Measurements from ENCODE around the gene LPP.

GRCh38 chr3:188684276-188684675 is 530.3 kb downstream of the LPP start:
- TF ChIP-seq CTCF (IDR thresholded peaks at IDR 0.05) (no peak), CHD4 (IDR thresholded peaks at IDR 0.05; ENCODE audit: borderline replicate concordance) (no peak), ELK1 (IDR thresholded peaks at IDR 0.05; ENCODE audit: low read depth, low read length) (no peak), SREBF2 (IDR thresholded peaks at IDR 0.05) (no peak), POLR2AphosphoS2 (conservative IDR thresholded peaks at IDR 0.05; ENCODE audit: low read length) (no peak), JUNB (IDR thresholded peaks at IDR 0.05) (no peak), USF2 (IDR thresholded peaks at IDR 0.05) (no peak), POLR2A (IDR thresholded peaks at IDR 0.05; ENCODE audit: low read length) (no peak), HDAC2 (IDR thresholded peaks at IDR 0.05) (no peak)
